ENCODE measurements around the gene E2F7.
A peak's percentile ranks its signal among the peaks of the same experiment; 100 is the strongest.
"Not testable (repeated sequence)": the region's sequence is repeated elsewhere in the genome, so short reads cannot be mapped to it uniquely, and the experiment has no call there.

E2F7 gene

GRCh38 chr12:77065361-77066204 lies at the start of gene E2F7:
Gene E2F7 (minus strand): TSS chr12:77065569. CDS start chr12:77064635, 934 bp downstream.
- DNase-seq: peak; percentile 82

GRCh38 chr12:77113971-77114370 lies 48.6 kb upstream of the E2F7 start:
- no peak for DNase-seq

- no peak for DNase-seq
Measured at GRCh38 chr12:77108707-77109106, 43.3 kb upstream of the E2F7 start.

DNA sequence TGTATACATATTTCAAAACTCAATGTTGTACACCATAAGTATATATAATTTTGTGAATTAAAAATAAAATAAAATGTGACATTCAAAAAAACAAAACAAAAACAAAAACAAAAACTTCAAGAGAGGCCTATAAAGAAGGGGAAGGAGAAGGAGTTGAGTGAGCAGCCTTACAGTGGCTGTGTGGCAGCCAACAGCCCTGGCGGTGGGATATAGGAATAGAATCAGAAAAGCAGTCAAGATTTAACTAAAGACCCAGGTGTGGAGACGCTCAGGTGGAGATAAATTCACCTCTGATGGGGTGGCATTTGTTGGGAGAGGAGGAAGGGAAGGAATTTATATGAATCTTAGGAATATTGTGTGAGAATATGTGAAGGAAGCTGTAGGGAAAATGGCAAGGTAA lies 41.8 kb upstream of the E2F7 start:
- no peak for DNase-seq

DNA sequence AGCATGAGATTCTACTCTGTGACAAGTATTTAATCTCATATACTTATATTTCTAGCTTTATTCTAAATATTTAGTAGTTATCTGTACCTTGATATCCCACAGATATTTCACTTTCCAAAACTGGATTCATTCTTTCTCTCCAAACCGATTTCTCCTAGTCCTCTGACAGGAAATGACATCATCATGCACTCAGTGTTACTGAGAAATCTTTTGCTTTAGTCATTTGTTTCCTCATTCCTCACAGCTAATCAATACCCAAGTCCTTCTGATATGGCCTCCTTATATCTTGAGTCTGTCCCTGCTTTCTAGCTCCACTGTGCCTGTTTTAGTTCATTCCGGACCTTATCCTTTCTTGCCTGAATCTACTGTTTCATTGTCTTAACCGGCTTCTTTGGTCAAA lies 39.4 kb upstream of the E2F7 start:
- DNase-seq: no peak

- DNase-seq: no peak
Measured at GRCh38 chr12:77104286-77104685, 38.9 kb upstream of the E2F7 start.

DNA sequence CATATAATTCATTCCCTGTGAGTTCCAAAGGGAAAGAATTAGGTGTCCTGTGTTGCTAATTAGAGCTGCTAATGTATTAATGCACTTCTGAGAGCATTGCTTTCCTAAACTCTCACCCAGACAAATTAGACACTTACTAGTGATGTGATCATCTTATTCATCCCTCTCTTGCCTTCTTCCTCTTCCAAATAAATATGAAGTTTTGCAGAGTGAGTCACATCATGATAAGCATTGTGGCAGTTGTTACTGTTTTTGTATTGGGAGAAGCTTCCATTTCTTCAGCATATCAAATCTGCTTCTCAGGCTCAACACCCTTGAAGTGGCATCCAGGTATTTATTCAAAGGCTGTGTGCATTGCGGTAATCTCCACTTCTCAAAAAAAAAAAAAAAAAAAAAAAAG lies 37.3 kb upstream of the E2F7 start:
- DNase-seq: no peak

- DNase-seq: no peak
Measured at GRCh38 chr12:77102123-77102522, 36.8 kb upstream of the E2F7 start.

DNA sequence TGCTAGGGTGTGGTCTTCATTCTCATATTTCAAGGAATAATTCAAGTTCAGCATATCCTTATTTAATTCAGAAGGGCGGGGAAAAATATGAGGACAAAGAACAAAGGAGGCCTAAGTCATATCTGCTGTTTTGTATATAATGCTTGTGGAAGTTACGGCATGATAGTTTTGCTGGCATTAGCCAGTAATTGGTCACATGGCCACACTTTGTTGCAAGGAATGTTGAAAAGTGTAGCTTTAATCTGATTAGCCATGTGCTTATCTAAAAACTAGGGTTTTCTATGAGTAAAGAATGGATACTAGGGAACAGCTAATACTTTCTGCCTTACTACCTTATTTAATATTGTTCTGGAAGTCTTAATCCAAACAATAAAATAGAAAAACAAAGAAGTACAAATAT lies 34.4 kb upstream of the E2F7 start:
- no peak for DNase-seq

DNA sequence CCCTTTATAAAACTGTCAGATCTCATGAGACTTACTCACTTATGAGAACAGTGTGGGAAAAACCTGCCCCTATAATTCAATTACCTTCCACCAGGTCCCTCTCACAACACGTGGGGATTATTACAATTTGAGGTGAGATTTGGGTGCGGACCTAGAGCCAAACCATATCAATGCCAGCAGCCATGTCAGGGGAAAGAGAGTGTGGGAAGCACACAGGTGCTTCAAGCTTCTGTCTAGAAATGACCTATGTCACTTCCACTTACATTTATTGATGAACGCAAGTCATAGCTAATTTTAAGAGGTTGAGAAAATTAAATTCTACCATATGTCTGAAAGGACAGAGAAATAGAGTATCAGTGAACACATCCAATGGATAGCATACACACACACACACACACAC lies 32.5 kb upstream of the E2F7 start:
- no peak for DNase-seq

GRCh38 chr12:77092227-77092626 lies 26.9 kb upstream of the E2F7 start:
- not testable (repeated sequence) for DNase-seq

DNA sequence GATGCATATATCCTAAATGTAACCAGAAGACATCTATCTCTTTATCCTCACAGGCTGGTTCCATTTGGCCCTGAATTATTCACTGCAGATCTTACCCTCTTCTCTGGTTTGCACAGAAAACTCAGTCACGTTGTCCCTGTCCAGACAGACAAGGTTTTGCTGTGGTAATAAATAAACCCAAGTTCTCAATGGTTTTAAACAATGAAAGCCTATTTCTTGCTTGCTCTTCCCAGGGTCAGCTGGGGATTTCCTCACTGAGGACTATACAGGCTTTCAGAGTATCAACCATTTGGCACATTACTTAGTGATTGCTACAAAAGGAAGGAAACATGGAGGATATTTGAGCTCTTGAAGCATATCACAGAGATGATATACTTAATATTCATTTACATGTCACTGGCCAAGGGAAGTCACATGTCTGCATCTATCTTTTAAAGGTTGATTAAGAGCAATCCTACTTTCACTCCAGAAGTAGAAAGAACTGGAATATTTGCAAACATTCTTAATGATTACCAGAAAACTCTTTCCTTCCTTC lies 24.4 kb upstream of the E2F7 start:
- DNase-seq: no peak

DNA sequence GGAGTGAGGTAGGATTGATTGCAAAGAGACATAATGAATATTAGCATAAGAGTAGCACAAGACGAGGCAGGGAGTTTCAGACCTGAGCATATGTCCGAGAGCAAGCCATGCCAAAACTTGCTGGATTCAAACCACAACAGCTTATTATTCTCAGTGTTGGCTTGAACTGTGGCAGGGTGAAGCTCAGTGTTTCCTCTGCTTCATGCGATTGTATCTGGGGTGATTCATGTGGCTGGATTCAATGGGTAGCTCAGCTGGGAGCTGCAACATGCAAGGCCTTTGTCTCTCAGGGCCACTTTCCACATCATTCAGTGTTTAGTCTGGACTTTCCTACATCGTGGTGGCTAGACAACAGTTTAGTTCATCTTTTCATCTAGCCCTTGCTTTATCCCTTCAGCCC lies 22.1 kb upstream of the E2F7 start:
- DNase-seq: no peak

GRCh38 chr12:77082021-77082420 lies 16.7 kb upstream of the E2F7 start:
- DNase-seq: no peak

GRCh38 chr12:77079631-77080030 lies 14.3 kb upstream of the E2F7 start:
- no peak for DNase-seq

- no peak for DNase-seq
Measured at GRCh38 chr12:77078231-77078630, 12.9 kb upstream of the E2F7 start.

DNA sequence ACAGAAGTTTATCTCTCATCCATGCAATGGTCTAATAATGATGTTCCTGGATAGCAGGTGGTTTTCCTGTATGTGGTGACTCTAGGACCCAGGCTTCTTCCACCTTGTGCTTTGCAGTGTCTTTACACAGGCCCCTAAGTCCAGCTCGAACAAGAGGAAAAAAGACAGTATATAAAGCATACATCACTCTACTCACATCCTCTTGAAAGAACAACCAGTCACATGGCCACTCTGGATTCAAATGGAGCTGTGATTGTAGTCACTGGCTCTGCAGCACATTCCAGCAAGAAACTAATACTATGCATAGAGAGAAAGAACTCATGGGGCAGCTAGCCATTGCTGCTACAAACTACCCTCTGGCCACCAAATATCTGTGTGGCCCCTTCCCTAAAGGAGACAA lies 11.5 kb upstream of the E2F7 start:
- DNase-seq: no peak

- DNase-seq: not testable (repeated sequence)
Measured at GRCh38 chr12:77073894-77074293, 8.5 kb upstream of the E2F7 start.

DNA sequence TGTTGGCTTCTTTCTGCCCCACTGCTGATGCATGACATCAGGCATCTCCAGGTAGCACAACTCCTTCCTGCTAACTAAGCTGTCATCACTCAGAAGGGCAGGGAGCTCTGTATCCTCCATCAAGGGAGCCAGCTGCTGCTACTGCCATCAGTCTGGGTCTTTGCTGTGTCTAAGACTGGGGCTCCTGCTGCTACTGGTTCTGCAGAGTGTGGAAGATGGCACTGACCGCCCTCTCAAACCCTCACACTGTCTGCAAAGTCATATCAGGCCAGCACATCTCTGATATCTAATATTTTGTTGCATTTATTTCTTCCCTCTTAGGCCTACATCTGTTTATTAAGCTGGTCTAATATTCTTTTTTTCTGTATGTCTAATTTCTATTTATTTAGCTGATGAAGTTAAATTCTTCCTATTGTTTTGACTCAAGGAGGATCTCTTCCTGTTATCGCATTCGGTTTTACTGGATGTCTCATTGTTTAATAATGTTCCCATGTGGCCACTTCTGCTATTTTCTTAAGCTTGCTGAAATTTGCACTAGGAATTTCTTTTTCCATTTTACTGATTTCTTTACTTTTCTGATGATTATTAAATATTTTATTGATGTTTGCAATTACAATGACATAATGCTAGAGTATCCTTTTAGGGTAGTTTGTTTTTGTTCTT lies 7.6 kb upstream of the E2F7 start:
- no peak for DNase-seq

GRCh38 chr12:77070800-77071449 lies 5.6 kb upstream of the E2F7 start:
- no peak for DNase-seq

DNA sequence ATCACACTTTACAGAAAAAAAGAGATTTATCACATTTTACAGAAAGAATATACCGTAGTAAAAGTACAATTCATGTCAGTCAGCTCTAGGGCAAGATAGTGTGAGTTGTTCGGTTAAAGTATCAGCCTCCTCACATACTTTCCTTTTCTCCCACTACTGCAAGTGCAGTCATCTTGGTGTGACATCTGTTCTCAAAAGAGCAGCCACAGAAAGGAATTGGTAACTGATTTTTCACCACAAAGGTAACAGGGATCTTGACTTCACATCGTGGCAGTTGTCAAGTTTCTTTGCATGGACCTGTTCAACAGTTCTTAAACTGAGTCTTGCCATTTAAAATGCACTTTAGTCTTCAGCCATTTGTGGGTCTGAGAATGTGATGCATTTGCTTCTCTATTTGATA lies 5.0 kb upstream of the E2F7 start:
- DNase-seq: no peak

- DNase-seq: no peak
Measured at GRCh38 chr12:77064896-77065360, 441 bp downstream of the E2F7 start.

GRCh38 chr12:77062846-77063461 lies 2.4 kb downstream of the E2F7 start:
- no peak for DNase-seq
